Testis (tissue), 2 donors: ENCODE results near the gene ANKRD62.

Experiments
- POLR2A ChIP-seq: fragments of 450-650 bp; IDR thresholded peaks from one replicate; pipeline ENCODE4 v1.6.1; 2017; ENCODE audit warnings: antibody characterized with exemption, mild to moderate bottlenecking, moderate library complexity
- TF ChIP-seq, protein P1 (sequence below), 3 experiments: fragments of 450-650 bp in 2 of 3; fragments of 200-600 bp in 1 of 3; sonication (generic) in 1 of 3; IDR thresholded peaks; one replicate each; pipeline ENCODE4 v1.5.1; 2016 to 2019; ENCODE audit warnings: antibody characterized with exemption in 3 of 3, mild to moderate bottlenecking in 2 of 3, moderate library complexity in 1 of 3

DNA sequence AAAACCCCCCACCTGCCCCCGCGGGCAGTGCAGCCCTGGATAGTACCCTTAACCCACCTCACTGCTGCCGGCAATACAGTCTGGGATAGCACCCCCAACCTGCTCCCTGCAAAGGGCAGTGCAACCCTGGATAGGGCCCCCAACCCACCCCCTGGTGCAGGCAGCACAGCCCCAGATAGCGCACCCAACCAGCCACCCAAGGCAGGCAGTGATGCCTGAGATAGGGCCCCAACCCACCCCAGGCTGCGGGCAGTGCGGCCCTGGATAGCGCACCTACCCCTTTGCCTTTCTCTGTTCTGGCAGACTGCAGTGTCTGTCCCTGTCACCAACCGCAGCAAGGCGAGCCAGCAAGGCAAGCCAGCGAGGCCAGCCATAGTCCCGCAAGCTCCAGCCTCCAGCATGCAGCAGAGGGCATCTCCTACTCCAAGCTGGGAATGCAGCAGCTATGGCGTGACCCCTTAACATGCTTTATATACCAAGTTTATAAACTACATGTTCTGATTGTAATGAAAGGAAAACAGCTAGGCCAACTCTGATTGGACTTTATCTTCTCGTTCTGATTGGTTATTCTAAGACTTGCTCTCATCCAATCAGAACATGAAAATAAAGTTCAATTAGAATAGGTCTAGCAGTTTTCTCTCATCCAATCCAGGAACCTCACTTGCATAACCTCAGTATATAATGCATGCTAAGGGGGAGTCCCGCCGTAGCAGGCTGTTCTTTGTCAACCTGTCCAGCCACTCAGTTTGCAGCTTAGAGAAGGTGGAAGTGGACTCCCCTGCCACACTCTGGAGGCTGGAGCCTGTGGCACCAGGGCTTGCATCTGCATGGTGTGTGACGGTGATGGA is 34.1 kb upstream of the ANKRD62 start:
- TF ChIP-seq, protein P1, sequence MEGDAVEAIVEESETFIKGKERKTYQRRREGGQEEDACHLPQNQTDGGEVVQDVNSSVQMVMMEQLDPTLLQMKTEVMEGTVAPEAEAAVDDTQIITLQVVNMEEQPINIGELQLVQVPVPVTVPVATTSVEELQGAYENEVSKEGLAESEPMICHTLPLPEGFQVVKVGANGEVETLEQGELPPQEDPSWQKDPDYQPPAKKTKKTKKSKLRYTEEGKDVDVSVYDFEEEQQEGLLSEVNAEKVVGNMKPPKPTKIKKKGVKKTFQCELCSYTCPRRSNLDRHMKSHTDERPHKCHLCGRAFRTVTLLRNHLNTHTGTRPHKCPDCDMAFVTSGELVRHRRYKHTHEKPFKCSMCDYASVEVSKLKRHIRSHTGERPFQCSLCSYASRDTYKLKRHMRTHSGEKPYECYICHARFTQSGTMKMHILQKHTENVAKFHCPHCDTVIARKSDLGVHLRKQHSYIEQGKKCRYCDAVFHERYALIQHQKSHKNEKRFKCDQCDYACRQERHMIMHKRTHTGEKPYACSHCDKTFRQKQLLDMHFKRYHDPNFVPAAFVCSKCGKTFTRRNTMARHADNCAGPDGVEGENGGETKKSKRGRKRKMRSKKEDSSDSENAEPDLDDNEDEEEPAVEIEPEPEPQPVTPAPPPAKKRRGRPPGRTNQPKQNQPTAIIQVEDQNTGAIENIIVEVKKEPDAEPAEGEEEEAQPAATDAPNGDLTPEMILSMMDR (IDR thresholded peaks at IDR 0.05): no peak
- no peak for TF ChIP-seq POLR2A
